Activated gamma-delta T cell treated with Interleukin-2 at 50 U/mL for 16 hours (primary cell): ENCODE results near the gene OGDH.

ENCODE experiments used
- DNase-seq: peaks from one replicate; pipeline ENCODE4 v3.0.0-alpha.2; 2020

Gene OGDH

DNA sequence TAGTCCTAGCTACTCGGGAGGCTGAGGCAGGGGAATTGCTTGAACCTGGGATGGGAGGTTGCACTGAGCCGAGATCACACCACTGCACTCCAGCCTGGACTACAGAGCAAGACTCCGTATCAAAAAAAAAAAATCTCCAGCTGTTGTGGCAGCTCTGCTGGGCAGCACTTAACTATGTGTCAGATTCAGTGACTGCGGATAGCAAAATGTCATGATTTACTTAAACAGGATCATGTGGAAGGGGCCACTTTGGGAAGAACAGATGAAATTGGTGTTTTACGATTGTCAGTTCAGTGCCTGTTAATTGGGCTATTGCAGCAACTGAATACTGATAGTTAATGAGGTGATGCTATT is 15.3 kb downstream of the OGDH start:
- DNase-seq: no peak

DNA sequence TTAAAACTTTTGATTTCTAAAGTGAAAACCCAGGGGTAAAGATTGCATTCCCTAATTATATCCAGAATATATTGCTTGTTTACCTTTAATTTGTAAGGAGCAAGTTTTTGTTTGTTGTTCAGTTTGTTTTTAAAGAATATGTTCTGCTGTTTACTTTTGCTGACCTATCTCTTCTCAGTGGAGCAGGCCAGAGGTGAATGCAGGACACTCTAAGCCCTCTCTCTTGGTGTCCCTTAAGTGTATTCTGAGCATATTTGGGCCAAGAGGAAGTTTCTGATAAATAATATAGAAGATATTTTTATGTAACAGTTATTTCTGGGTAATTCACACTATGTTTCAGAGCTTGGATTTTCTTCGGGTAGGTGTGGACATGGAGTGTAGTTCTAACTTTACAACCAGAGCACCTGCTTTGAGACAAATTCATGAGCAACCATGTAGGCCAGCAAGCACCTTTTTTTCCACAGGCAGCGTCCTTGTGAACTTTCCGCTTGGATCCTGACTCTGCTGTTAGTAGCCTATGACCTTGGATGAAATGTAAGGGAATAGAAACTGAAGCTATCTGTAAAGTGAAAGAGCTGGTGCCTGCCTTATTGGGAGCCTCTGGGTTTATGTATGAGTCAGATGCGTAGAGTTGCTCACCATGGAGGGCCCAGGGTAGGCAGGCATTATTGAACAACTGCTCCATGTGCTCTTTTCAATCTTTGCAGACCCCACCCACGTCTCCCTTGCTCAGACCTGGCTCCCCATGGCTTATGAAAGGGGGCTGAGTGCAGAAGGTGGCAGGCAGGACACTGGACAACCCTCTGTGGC is 16.1 kb downstream of the OGDH start:
- DNase-seq: no peak

DNA sequence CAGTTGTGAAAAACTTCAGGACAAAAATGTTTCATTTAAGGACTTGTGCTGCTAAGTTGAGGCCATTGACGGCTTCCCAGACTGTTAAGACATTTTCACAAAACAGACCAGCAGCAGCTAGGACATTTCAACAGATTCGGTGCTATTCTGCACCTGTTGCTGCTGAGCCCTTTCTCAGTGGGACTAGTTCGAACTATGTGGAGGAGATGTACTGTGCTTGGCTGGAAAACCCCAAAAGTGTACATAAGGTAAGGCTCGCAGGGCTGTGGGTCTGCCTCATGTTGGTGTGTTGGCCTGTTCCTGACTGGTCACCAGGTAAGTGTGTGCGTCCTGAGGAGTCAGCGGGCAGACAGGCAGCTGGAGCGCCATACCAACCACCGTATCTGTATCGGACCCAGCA is 17.9 kb downstream of the OGDH start:
- no peak for DNase-seq

DNA sequence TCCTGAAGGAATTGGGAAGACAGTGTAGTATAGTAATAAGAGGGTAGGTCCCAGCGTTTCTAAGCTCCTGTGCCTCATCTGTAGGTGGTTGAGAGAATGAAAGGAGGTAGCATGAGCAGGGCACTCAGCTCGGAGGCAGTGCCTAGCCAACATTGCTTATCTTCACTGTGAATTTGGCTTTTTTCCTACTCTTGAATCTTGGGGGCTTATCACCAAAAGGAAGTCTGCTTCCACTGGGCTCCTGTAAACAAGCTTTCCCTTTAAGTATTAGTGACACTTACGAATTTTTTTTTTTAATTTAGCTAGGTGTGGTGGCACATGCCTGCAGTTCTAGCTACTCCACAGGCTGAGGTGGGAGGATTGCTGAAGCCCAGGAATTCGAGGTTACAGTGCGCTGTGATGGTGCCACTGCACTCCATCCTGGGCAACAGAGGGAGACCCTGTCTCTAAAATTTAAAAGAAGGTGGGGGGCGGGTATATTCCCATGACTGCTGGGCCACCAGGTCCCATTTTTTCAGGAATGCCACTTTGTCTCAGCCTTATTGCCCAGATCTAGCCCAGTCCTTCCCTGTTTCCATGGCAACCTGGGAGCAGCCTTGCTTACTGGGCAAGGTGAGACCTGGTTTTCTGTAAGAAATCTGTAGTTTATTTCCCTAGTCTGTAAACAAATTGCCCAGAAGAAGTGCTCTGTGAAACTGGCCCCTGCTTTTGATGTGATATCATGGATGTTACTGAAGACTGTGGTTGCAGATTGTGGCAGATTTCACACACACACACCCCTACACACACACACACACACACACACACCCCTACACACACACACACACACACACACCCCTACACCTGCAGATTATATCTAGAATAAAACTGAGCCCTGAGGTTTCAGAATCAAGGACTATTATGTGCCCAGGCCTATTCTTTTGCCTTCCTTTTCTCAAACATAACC is 19.4 kb downstream of the OGDH start:
- no peak for DNase-seq

DNA sequence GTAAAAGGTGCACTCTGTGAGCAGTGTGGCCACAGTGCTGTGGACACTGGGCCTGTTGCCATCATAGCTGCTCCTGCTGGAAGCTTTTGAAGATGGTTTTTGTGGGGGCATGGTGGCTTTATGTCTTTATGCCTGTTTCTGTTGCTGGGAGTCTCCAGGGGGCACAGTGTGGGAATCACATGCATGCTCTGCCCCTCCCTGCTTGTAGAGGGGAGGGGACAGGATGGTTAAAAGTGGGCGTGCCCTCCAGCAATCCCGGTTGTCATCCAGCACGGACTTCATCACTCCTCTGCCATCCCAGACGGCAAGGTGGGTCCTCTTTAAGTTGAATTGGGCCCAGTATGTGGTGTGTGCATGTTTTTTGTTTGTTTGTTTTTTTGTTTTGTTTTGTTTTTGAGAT is 20.2 kb downstream of the OGDH start:
- no peak for DNase-seq

DNA sequence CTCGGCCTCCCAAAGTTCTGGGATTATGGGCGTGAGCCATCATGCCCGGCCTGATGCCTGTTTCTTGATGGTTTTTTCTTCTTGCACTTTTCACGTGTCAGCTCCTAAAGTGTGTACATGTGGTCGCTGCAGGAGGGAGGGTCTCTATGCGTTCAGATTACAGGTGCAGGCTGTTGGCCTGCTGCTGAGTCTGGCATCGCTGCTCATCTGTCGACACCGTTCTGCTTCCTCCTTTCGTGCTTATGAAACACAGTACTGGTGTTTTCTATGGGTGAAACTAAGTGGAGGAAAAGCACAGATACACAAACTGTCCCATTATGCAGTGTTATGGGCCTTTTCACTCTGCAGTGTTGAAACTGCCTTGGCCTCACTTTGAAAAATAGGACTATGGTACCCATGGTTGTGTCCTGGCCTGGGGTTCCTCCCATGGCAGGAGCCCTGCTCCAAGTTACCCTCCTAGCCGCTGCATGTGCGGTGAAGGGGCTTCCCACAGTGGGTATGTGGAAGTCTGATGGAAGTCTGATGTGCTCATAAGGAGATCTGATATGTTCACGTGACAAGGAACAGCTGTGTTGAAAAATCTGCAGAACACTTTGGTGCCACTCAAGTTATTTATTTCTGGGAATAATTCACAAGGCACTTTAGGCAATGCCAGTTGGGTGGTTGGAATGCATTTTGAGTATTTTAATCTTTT is 23.5 kb downstream of the OGDH start:
- DNase-seq: no peak

DNA sequence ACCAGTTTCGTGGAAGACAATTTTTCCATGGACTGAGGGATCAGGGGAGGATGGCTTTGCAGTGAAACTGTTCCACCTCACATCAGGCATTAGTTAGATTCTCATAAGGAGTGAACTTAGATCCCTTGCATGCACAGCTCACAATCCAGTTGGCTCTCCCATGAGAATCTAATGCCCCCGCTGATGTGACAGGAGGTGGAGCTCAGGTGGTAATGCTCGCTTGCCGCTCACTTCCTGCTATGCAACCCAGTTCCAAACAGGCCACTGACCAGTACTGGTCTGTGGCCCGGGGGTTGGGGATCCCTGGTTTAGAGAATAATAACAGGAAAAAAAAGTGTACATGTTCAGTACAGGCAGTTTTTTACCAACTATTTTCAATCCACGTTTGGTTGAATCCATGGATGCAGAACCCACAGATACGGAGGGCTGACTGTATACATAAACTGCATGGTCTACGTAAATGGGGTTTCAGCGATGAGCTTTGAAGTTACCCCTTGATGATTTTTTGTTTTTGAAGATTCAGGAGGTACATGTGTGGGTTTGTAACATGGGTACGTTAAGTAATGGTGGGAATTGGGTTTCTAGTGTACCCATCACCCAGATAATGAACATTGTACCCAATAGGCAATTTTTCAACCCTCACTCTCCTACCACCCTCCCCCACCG is 24.5 kb downstream of the OGDH start:
- no peak for DNase-seq

DNA sequence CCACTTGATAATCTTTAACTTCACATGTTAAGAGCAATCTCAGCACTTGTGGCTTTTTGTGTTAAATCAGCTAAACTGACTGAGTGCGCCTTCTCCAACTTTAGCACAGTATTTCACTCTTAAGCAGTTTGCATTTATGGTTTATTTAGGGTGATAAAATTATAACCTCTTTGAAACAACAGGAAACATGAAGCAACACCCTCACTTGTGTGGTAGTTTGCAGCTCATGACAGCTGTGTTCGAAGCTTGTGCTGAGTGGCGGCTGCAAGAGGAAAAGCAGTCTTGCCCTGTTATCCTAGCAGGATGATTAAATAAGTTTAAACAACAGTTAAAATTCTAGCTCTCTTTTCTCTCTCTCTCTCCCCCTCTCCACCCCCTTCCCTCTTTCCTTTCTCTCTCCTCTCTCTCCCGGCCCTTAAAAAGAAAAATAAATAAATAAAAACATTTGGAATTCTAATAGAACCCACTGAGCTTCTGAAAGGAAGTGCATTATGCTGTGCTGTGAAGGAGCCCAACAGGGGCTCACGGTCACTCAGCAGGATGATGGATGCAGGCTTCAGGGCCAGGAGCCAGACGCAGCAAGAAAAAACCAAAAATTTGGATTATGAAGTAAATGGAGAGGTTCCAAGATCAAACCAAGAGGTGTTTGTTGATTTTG is 25.2 kb downstream of the OGDH start:
- peak; percentile 52 for DNase-seq

DNA sequence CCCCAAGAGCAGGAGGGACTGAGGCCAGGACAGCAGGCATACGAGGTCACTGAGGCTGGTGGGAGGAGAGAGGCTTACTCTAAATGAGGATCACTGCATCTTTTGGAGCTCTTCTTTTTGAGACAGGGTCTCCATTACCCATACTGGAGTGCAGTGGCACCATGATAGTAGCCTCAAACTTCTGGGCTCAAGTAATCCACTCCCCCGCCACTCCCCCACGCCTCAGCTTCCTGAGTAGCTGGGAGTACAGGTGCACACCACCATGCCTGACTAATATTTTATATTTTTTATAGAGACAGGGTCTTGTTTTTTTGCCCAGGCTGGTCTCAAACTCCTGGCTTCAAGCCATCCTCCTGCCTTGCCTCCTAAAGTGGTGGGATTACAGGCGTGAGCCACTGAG is 25.8 kb downstream of the OGDH start:
- DNase-seq: no peak

DNA sequence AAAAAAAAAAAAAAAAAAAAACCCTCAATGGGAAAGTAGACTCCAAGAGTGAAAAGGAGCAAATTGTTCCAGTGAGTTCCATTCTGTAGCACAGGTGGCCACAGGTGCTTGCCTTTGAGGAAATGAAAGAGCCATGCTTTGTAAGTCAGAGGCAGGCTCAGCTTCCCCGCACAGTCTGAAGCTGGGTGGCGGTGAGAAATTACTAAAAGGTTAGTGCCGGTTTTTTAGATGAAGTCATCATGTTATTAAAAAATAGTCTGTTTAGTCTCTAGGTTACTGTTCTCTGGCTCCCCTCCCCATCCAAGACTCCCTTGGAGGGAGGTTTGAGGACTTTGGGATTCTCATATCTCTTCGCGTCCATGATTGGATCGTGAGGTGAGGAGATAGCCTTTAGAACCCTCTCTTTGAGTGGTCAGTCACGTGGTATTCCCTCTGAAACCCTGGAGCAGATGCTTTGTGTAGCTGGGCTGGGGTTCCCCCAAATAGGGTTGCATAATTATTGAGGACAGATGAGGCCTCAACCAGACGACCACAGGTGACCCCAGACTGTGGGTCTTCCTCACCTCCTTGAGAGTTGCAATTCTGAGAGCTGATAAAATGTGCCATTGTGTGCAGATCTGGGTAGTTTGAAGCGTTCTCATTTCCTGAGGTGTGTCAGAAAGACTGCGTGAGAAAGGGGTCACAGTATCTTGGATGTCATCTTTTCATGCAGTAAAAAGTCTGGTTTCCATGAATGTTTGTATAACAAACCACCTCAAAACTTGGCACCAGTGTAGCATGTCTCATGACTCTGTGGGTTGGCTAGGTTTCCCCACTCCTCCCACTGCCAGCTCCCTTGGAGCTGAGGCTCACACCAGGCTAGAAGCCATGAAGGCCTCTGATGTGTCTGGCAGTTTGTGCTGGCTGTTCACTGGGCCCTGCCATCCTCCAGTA is 27.1 kb downstream of the OGDH start:
- peak; percentile 56 for DNase-seq

DNA sequence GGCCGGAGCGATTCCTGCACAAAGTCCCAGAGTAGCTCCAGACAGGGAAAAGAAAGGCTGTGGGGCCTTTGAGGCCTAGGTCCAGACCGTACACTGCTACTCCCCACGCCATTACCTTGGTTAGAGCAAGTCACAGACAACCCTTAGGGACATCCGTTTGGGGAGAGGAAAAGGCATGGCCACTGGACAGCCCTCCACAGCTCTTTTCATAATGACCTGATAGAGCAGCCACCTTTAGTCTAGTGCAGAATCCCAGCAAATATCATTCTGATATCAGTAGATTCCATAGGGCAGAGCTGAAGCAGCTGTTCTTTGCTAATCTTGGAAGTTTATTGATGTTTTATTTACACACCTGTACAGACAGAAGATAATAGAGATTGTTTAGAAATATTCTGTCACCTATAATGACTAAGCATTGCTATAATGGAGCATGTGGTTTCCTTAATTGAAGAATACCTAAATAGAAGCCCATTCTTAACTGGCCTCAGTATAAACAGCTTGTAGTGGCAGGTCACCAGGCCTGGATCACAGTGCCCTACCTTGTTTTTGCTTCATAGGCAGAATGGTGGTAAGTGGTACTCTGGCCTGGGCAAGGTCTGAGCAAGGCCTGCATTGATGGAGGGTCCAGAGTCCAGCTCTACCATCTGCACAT is 27.9 kb downstream of the OGDH start:
- DNase-seq: no peak

DNA sequence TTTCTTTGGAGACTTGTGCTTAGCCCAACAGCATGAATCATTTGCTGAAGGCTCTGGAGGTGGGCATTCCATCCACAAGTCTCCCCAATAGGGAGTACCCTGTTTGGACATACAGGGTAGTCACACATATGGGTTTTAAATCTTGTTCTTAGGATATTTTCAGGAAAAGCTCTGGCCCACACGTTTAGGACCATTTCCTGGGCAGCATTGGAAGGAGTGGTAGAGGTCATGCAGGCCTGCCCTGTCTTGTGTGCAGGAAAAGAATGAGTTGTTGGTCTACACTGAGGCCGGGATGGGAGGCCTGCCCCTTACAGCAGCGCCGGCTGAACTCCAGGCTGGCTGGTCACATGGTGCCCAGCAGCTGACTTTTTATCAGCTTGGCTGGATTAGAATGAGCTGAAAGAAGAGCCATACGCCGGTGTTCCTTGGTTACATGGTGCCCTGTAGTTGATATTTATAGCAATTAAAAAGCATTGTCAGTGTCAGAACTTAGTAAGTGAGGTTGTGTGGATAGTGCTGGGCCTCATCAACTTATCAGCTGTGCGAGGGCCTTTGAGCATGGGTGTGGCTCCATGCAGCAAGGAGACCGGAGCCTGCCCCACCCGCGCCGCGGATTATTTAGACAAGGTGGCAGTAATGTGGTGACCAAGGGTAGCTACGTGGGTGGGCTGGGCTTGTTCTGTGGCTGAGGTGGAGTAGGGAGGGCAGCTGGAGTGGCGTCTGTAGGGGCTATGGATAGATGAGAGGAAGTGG is 28.6 kb downstream of the OGDH start:
- peak; percentile 29 for DNase-seq

DNA sequence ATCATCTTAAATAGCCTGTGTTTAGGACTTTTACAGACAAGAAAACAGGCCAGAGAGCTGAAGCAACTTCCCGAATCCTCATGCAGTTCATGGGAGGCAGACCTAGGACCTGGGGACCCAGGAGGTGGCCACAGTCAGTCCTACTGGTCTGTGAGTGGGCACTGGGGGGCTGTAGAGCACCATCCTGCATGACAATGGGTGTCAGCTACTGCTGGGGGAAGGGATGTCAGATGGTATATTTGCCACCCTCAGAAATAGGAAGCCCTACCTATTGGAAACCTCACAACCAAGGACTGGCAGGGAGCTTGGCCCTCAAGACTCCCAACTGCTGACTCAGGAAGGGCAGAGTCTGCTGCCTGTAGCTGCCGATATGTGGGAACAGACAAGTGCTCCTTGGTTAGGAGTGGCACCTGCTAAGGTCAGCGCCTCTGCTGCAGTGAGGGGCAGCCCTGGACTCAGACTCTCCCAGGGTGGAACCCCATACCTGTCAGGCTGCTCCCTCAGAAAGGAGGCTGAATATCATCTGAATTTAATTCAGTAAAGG is 29.7 kb downstream of the OGDH start:
- no peak for DNase-seq

DNA sequence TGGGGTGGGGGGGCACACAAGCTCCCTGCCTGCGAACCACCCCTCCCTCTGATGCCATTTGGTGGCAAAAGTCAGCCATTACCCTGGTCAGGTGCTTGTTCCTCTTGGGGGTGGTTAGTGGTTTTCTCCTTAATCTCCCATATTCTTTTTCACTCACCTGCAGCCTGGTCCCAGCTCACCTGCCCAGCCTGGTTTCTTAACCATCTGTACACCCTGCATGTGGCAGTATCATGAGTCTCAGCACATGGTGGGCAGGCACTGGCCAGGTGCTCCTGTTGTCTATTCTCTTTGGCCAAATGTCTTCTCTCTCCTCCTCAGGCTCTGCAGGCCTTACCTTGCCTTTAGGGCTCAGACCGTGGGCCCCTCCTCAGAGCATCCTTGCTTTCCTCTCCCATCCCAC is 30.5 kb downstream of the OGDH start:
- DNase-seq: no peak

DNA sequence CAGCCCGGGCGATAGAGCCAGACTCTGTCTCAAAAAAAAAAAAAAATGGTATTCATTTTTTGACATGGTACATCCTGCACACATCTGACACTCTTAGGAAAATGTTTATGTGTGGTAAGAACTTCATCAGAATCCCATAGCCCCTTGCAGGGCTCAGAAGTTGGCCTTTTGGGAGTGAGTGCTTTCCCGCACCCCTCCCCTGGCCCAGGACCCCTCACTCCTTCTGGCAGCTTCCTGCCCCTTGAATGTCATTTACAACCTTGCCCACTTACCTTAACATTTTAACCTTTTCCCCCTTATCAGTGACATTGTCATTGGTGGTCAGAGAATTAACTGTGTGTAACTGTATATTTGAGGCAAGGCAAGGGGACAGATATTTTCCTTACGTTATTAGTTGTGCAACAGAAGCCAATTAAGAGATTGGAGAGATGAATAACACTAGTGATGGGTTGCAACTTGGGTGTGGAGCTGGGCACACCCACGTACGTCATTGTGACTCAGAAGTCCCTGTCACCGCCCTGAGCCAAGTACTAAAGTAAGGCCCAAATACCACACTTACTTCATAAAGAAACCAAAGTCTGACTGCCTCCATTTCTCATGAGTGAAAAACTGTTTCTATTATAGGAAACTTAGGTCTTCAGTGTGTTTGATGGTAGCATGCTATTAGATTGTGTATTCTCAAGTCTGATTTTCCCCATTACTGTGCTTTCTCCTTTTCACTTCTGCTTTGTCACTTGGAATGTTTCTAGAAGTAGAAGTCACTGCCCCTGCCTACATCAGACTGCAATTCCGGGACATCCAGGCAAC is 31.6 kb downstream of the OGDH start:
- peak; percentile 64 for DNase-seq

DNA sequence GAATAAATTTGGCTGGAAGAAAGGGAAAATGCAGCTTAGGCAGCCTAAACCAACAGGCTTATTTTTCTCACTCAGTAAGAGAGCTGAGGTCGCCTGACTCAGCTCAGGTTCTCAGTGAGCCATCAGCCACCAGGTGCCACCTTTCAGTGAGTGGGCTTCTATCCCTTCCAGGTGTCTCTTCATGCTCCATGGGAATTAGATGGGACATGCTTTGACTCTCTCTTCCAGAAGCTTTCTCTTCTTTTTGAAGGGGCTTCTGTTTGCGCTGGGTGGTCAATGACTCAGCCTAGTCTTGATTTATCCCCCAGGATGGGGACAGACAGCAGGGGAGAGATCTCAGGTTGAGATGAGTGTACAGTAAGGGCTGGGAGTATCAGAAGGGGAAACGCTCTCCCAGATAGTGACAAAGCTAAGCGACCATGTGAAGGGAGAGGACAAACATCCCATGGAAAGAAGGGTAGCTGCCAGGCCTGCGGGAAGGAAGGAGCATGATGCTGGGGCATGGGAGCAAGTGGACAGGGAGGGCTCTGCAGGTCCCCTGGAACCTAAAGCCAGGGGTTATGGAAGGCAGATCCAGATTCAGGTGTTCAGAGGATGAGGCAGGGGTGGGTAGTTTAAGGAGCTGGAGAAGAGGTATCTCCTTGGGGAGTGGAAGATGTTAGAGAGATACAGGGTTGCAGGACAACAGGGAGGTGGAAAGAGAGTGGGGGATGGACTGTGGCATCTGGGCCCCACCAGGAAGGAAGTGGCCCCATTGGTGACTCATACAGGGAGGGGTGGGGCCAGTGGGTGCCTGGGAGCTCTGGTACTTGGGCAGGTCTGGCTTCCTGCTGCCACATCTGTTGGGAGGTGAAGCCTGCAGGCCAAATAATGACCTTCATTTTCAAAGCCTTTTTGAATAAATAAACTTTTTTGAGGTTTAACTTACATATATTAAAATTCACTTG is 32.5 kb downstream of the OGDH start:
- DNase-seq: peak; percentile 86

DNA sequence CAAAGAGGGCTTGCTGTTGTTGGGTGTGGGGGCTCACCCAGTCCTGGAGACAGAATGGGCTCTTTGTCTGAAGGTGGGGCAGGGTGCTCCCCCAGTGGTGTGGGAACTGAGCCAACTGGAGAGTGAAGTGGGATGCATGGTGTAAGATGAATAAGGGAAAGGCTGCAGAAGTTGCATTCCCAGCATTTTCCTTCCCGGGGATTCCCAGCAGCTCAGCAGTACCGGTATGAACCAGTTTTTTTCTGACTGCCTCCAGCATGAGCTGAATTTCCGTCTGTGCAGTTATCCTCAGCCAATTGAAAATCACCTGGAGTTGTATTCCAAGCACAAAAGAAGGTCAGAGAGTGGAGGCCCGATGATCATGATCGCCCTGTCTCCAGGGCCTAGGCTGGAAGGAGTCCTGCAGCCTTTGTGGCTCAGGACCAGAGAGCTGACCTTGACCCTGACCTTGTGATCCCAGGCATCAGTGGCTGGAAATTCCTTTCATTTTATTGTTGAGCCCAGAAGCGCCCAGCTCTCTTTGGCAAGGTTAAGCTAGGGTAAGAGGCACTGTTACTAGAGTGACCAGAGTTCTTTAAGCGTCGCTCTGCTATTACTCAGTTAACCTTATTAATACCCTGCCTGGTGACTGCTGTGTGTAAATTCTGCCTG is 33.4 kb downstream of the OGDH start:
- DNase-seq: no peak
